ENCODE measurements around the gene KCNH8.
"Not testable (repeated sequence)": the region's sequence is repeated elsewhere in the genome, so short reads cannot be mapped to it uniquely, and the experiment has no call there.

The KCNH8 gene

GRCh38 chr3:19183584-19183983 lies 35.3 kb downstream of the KCNH8 start:
- no peak for DNase-seq

- DNase-seq: no peak
These were observed 41.8 kb downstream of the KCNH8 start for GRCh38 chr3:19190126-19190525.

GRCh38 chr3:19190602-19191001 lies 42.3 kb downstream of the KCNH8 start:
- DNase-seq: no peak

- DNase-seq: no peak
These were observed 50.8 kb downstream of the KCNH8 start for GRCh38 chr3:19199131-19199530.

GRCh38 chr3:19202303-19202702 lies 54.0 kb downstream of the KCNH8 start:
- no peak for DNase-seq

GRCh38 chr3:19202754-19203153 lies 54.4 kb downstream of the KCNH8 start:
- no peak for DNase-seq

GRCh38 chr3:19206540-19206939 lies 58.2 kb downstream of the KCNH8 start:
- no peak for DNase-seq

GRCh38 chr3:19213603-19214220 lies 65.4 kb downstream of the KCNH8 start:
- no peak for DNase-seq

- DNase-seq: no peak
These were observed 67.1 kb downstream of the KCNH8 start for GRCh38 chr3:19215427-19215826.

GRCh38 chr3:19216669-19217337 lies 68.5 kb downstream of the KCNH8 start:
- no peak for DNase-seq

- DNase-seq: no peak
These were observed 72.0 kb downstream of the KCNH8 start for GRCh38 chr3:19220311-19220710.

- no peak for DNase-seq
These were observed 72.8 kb downstream of the KCNH8 start for GRCh38 chr3:19221081-19221480.

GRCh38 chr3:19226479-19226878 lies 78.2 kb downstream of the KCNH8 start:
- no peak for DNase-seq

- no peak for DNase-seq
These were observed 79.9 kb downstream of the KCNH8 start for GRCh38 chr3:19228167-19228566.

- DNase-seq: no peak
These were observed 80.8 kb downstream of the KCNH8 start for GRCh38 chr3:19229086-19229485.

- not testable (repeated sequence) for DNase-seq
These were observed 81.6 kb downstream of the KCNH8 start for GRCh38 chr3:19229881-19230280.

- no peak for DNase-seq
These were observed 83.6 kb downstream of the KCNH8 start for GRCh38 chr3:19231792-19232461.

- no peak for DNase-seq
These were observed 84.3 kb downstream of the KCNH8 start for GRCh38 chr3:19232566-19232965.

GRCh38 chr3:19233882-19234784 lies 85.8 kb downstream of the KCNH8 start:
- not testable (repeated sequence) for DNase-seq

GRCh38 chr3:19248143-19248542 lies 99.8 kb downstream of the KCNH8 start:
- DNase-seq: no peak

GRCh38 chr3:19248767-19249166 lies 100.5 kb downstream of the KCNH8 start:
- DNase-seq: no peak

- no peak for DNase-seq
These were observed 102.8 kb downstream of the KCNH8 start for GRCh38 chr3:19250959-19251610.

- no peak for DNase-seq
These were observed 105.9 kb downstream of the KCNH8 start for GRCh38 chr3:19254189-19254588.

Data from activated T-cell treated with anti-CD3 and anti-CD28 coated beads, Interleukin-2, amount 50 U/mL, for 1 hour (primary cell).